Measurements from ENCODE around the gene IRAG1.

Gene IRAG1

GRCh38 chr11:10646005-10646404, 47.5 kb downstream of the IRAG1 start:
- no peak for FAIRE-seq

GRCh38 chr11:10645212-10645795, 48.3 kb downstream of the IRAG1 start:
- no peak for DNase-seq (ENCODE audit: low spot score)
- no peak for FAIRE-seq

More at GRCh38 chr11:10646005-10646404, 47.5 kb downstream of the IRAG1 start:
- no peak for DNase-seq (ENCODE audit: low spot score)
